H9 (cell line): ENCODE data around the gene DCUN1D4. TPM values are rescaled to one million over a fixed set of nuclear protein-coding genes. Genes with fewer than 3 reads are reported as not detected.

Experiments used
- DNase-seq: peaks from one replicate; pipeline ENCODE4 v3.0.0-alpha.2; 2017
- H2AFZ ChIP-seq: one replicate; pipeline ENCODE4 v1.6.1; 2013; ENCODE audit warnings: mild to moderate bottlenecking, low read length, control low read depth, moderate library complexity
- H2AK5ac ChIP-seq: 2 replicates; pipeline ENCODE4 v1.6.1; 2013; ENCODE audit warnings: low read length, control low read depth, mixed read lengths; ENCODE audit not compliant: insufficient read length
- H2BK120ac ChIP-seq: one replicate; pipeline ENCODE4 v1.6.1; 2013; ENCODE audit warnings: low read depth, mild to moderate bottlenecking, low read length, control low read depth, inconsistent platforms; ENCODE audit not compliant: poor library complexity, severe bottlenecking
- H2BK12ac ChIP-seq: 2 replicates; pipeline ENCODE4 v1.6.1; 2013; ENCODE audit warnings: low read length, control low read depth, mixed read lengths, low read depth; ENCODE audit not compliant: insufficient read length
- H2BK15ac ChIP-seq: 2 replicates; pipeline ENCODE4 v1.6.1; 2013; ENCODE audit warnings: low read depth, low read length, control low read depth
- H2BK20ac ChIP-seq: one replicate; pipeline ENCODE4 v1.6.1; 2013; ENCODE audit warnings: low read depth, mild to moderate bottlenecking, low read length, control low read depth, inconsistent platforms; ENCODE audit not compliant: poor library complexity, severe bottlenecking
- H2BK5ac ChIP-seq: 2 replicates; pipeline ENCODE4 v1.6.1; 2013; ENCODE audit warnings: low read length, control low read depth, mixed read lengths; ENCODE audit not compliant: insufficient read length
- H3K14ac ChIP-seq: 2 replicates; pipeline ENCODE4 v1.6.1; 2013; ENCODE audit warnings: low read length, control low read depth; ENCODE audit not compliant: insufficient read depth
- H3K18ac ChIP-seq: 2 replicates; pipeline ENCODE4 v1.6.1; 2013; ENCODE audit warnings: low read depth, mild to moderate bottlenecking, mixed read lengths, low read length, control low read depth; ENCODE audit not compliant: insufficient read length
- H3K23ac ChIP-seq: 2 replicates; pipeline ENCODE4 v1.6.1; 2013; ENCODE audit warnings: low read length, control low read depth, mixed read lengths, low read depth; ENCODE audit not compliant: insufficient read length
- H3K23me2 ChIP-seq: 2 replicates; pipeline ENCODE4 v1.6.1; 2013; ENCODE audit warnings: low read depth, mild to moderate bottlenecking, mixed read lengths, low read length, control low read depth; ENCODE audit not compliant: insufficient read length, poor library complexity, severe bottlenecking
- H3K27ac ChIP-seq: 2 replicates; pipeline ENCODE4 v1.5.1; 2013; ENCODE audit warnings: low read length, control low read depth, mixed read lengths, low read depth; ENCODE audit not compliant: insufficient read length
- H3K27me3 ChIP-seq: 2 replicates; pipeline ENCODE4 v1.6.1; 2013; ENCODE audit warnings: low read length, control low read depth, inconsistent platforms; ENCODE audit not compliant: insufficient read depth
- H3K4ac ChIP-seq: 2 replicates; pipeline ENCODE4 v1.6.1; 2013; ENCODE audit warnings: low read depth, mild to moderate bottlenecking, control low read depth, inconsistent platforms, low read length, moderate library complexity
- H3K4me1 ChIP-seq: 2 replicates; pipeline ENCODE4 v1.6.1; 2013; ENCODE audit warnings: low read length, control low read depth, inconsistent platforms; ENCODE audit not compliant: insufficient read depth
- H3K4me2 ChIP-seq: 2 replicates; pipeline ENCODE4 v1.6.1; 2013; ENCODE audit warnings: low read length, control low read depth, mixed read lengths; ENCODE audit not compliant: insufficient read length, insufficient read depth
- H3K56ac ChIP-seq: 2 replicates; pipeline ENCODE4 v1.6.1; 2013; ENCODE audit warnings: low read depth, mild to moderate bottlenecking, mixed read lengths, low read length, control low read depth; ENCODE audit not compliant: insufficient read length
- H3K79me1 ChIP-seq: 2 replicates; pipeline ENCODE4 v1.6.1; 2013; ENCODE audit warnings: low read depth, mild to moderate bottlenecking, moderate library complexity, low read length, control low read depth, inconsistent platforms; ENCODE audit not compliant: insufficient read depth, poor library complexity, severe bottlenecking
- H3K79me2 ChIP-seq: 2 replicates; pipeline ENCODE4 v1.6.1; 2013; ENCODE audit warnings: low read length, control low read depth, inconsistent platforms; ENCODE audit not compliant: insufficient read depth
- H3K9ac ChIP-seq: 2 replicates; pipeline ENCODE4 v1.6.1; 2013; ENCODE audit warnings: low read length, control low read depth, mixed read lengths; ENCODE audit not compliant: insufficient read length; ENCODE audit errors: extremely low read depth
- H3K9me3 ChIP-seq: one replicate; pipeline ENCODE4 v1.6.1; 2013; ENCODE audit warnings: low read depth, low read length, inconsistent platforms; ENCODE audit not compliant: control insufficient read depth
- H3T11ph ChIP-seq: one replicate; pipeline ENCODE4 v1.6.1; 2013; ENCODE audit warnings: mild to moderate bottlenecking, low read length, control low read depth, inconsistent platforms
- H4K20me1 ChIP-seq: one replicate; pipeline ENCODE4 v1.6.1; 2013; ENCODE audit not compliant: control insufficient read depth, insufficient read length, insufficient read depth
- H4K5ac ChIP-seq: 2 replicates; pipeline ENCODE4 v1.6.1; 2013; ENCODE audit warnings: low read depth, mild to moderate bottlenecking, mixed read lengths, low read length, control low read depth; ENCODE audit not compliant: insufficient read length
- H4K8ac ChIP-seq: replicated peaks from 2 replicates; pipeline ENCODE4 v1.6.1; 2013; ENCODE audit warnings: low read length, control low read depth, mixed read lengths, low read depth; ENCODE audit not compliant: insufficient read length
- H4K91ac ChIP-seq: 2 replicates; pipeline ENCODE4 v1.6.1; 2013; ENCODE audit warnings: low read depth, mild to moderate bottlenecking, moderate library complexity, mixed read lengths, low read length, control low read depth; ENCODE audit not compliant: insufficient read length
- H3K27ac Mint-ChIP-seq, 3 experiments: 2 replicates in 2 of 3; 3 replicates in 1 of 3; pipeline ENCODE4 v1.8.0; 2020 to 2021; ENCODE audit warnings: mixed read lengths in 3 of 3, mild to moderate bottlenecking in 1 of 3, moderate library complexity in 1 of 3
- H3K27me3 Mint-ChIP-seq: 2 replicates; pipeline ENCODE4 v1.8.0; 2021; ENCODE audit warnings: low read depth, mild to moderate bottlenecking, moderate library complexity, mixed read lengths
- H3K36me3 Mint-ChIP-seq, 3 experiments: 2 replicates in 2 of 3; 3 replicates in 1 of 3; pipeline ENCODE4 v1.8.0; 2020 to 2021; ENCODE audit warnings: low read depth in 3 of 3, mixed read lengths in 3 of 3; ENCODE audit not compliant: insufficient read depth in 1 of 3
- H3K4me1 Mint-ChIP-seq, 2 experiments: 2 replicates each; pipeline ENCODE4 v1.8.0; 2020; ENCODE audit warnings: mixed read lengths in 2 of 2
- H3K4me3 Mint-ChIP-seq, 2 experiments: 2 replicates in 1 of 2; 3 replicates in 1 of 2; pipeline ENCODE4 v1.8.0; 2020 to 2021; ENCODE audit warnings: mild to moderate bottlenecking in 2 of 2, mixed read lengths in 2 of 2, moderate library complexity in 1 of 2
- H3K9me3 Mint-ChIP-seq, 2 experiments: 2 replicates in 1 of 2; 3 replicates in 1 of 2; pipeline ENCODE4 v1.8.0; 2020; ENCODE audit warnings: mild to moderate bottlenecking in 2 of 2, mixed read lengths in 2 of 2, moderate library complexity in 1 of 2
- total RNA-seq: library from RNA; stranded (reverse); gene quantifications from 2 replicates; pipeline ENCODE4 v1.2.1, GENCODE V29; 2021
- TF ChIP-seq, protein P1 (sequence below): fragments of 200-600 bp; sonication (generic); conservative IDR thresholded peaks from 3 replicates; pipeline ENCODE4 v1.8.0; 2021; ENCODE audit warnings: antibody characterized with exemption, mild to moderate bottlenecking

Gene DCUN1D4
- total RNA-seq, 1 experiment from 2014 or later, result 46.7 TPM

DNA sequence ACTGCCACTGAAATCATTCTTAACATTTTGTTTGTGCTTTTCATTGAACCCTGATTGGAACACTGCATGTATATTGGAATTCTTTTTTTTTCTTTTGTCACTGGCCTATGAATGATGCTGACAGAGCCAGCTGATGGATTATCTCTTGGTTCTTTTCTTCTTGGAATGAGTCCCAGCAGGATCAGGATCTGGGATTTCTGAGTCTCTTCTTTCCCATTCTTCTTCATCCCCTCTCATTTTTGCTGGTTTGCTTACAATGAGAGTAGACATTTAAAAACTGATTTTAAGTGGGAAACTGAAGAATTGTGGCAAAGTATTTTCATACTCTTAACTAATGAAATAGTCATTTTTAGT is 9.0 kb downstream of the DCUN1D4 start:
- Histone ChIP-seq H2AFZ (no peak overlapping the region), H3K23me2 (no peaks in the 10 kb centered on the region), H2BK5ac (no peak overlapping the region), H4K5ac (no peak overlapping the region), H2BK12ac (no peak overlapping the region), H3K4ac (no peak overlapping the region), H3K4me2 (no peak overlapping the region), H3K14ac (no peak overlapping the region), H4K91ac (no peak overlapping the region), H3K18ac (no peak overlapping the region), H3K56ac (no peak overlapping the region), H3K79me2 (peaks cover 35% of the 10 kb centered on the region; the same call in 1 of the 2 replicates), H4K20me1 (no peaks in the 10 kb centered on the region), H3K79me1 (peaks cover 6% of the 10 kb centered on the region), H3K9me3 (no peaks in the 10 kb centered on the region), H4K8ac (no peak overlapping the region), H3K9ac (no peak overlapping the region), H3K27me3 (no peaks in the 10 kb centered on the region), H2BK120ac (no peak overlapping the region), H2BK20ac (no peak overlapping the region), H2BK15ac (no peak overlapping the region), H3K27ac (no peak overlapping the region), H2AK5ac (no peak overlapping the region), H3T11ph (no peak overlapping the region), H3K23ac (no peak overlapping the region), H3K4me1 (peaks cover 8% of the 10 kb centered on the region)
- peak overlapping the region in 1 of 3 experiments; percentile 83; a peak in 1 of 7 replicates for H3K27ac Mint-ChIP-seq
- DNase-seq, result no peak
- TF ChIP-seq, protein P1, sequence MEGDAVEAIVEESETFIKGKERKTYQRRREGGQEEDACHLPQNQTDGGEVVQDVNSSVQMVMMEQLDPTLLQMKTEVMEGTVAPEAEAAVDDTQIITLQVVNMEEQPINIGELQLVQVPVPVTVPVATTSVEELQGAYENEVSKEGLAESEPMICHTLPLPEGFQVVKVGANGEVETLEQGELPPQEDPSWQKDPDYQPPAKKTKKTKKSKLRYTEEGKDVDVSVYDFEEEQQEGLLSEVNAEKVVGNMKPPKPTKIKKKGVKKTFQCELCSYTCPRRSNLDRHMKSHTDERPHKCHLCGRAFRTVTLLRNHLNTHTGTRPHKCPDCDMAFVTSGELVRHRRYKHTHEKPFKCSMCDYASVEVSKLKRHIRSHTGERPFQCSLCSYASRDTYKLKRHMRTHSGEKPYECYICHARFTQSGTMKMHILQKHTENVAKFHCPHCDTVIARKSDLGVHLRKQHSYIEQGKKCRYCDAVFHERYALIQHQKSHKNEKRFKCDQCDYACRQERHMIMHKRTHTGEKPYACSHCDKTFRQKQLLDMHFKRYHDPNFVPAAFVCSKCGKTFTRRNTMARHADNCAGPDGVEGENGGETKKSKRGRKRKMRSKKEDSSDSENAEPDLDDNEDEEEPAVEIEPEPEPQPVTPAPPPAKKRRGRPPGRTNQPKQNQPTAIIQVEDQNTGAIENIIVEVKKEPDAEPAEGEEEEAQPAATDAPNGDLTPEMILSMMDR, result no peak
- H3K36me3 Mint-ChIP-seq, result no peaks in the 10 kb centered on the region
- peaks cover 65 to 81% of the 10 kb centered on the region in 2 experiments for H3K4me1 Mint-ChIP-seq
- peak overlapping the region in 1 of 2 experiments; percentile 2; a peak in 2 of 5 replicates for H3K4me3 Mint-ChIP-seq
- no peaks in the 10 kb centered on the region for H3K27me3 Mint-ChIP-seq
- no peaks in the 10 kb centered on the region for H3K9me3 Mint-ChIP-seq
